SK-N-SH treated with all-trans-retinoic acid at 6 μM for 48 hours (cell line): Measurements from ENCODE around the gene ARHGAP45.

Experiments used
- ATAC-seq: fragments of 200-7000 bp; cut with Tn5 transposase; 3 replicates; pipeline ENCODE4 v1.9.1; 2020; ENCODE audit warnings: mild to moderate bottlenecking, moderate library complexity
- ESRRG ChIP-seq: fragments of 250-450 bp; sonication (Bioruptor Pico); IDR thresholded peaks from 2 replicates; pipeline ENCODE4 v1.6.1; 2021; ENCODE audit warnings: mild to moderate bottlenecking
- GLIS3 ChIP-seq: fragments of 250-450 bp; sonication (Bioruptor Pico); IDR thresholded peaks from 2 replicates; pipeline ENCODE4 v1.5.0; 2020; ENCODE audit warnings: mild to moderate bottlenecking, moderate library complexity
- ISL1 ChIP-seq: fragments of 250-450 bp; sonication (Bioruptor Pico); IDR thresholded peaks from 2 replicates; pipeline ENCODE4 v2.1.2; 2022; ENCODE audit warnings: mild to moderate bottlenecking, moderate library complexity
- OSR1 ChIP-seq: fragments of 250-450 bp; sonication (Bioruptor Pico); IDR thresholded peaks from 2 replicates; pipeline ENCODE4 v1.8.0; 2022; ENCODE audit warnings: moderate library complexity, mild to moderate bottlenecking, inconsistent platforms
- PPARA ChIP-seq: fragments of 250-450 bp; sonication (Bioruptor Pico); IDR thresholded peaks from 2 replicates; pipeline ENCODE4 v1.5.0; 2020; ENCODE audit warnings: mild to moderate bottlenecking, borderline replicate concordance
- RARB ChIP-seq: fragments of 250-450 bp; sonication (Bioruptor Pico); IDR thresholded peaks from 2 replicates; pipeline ENCODE4 v1.8.0; 2021; ENCODE audit warnings: mild to moderate bottlenecking, moderate library complexity
- TCF4 ChIP-seq: fragments of 250-450 bp; sonication (Bioruptor Pico); IDR thresholded peaks from 2 replicates; pipeline ENCODE4 v1.8.0; 2021; ENCODE audit warnings: mild to moderate bottlenecking, moderate library complexity, borderline replicate concordance
- TOX ChIP-seq: fragments of 250-450 bp; sonication (Bioruptor Pico); IDR thresholded peaks from 2 replicates; pipeline ENCODE4 v1.8.0; 2021; ENCODE audit warnings: mild to moderate bottlenecking, moderate library complexity, borderline replicate concordance
- ZC3H10 ChIP-seq: fragments of 250-450 bp; sonication (Bioruptor Pico); IDR thresholded peaks from 2 replicates; pipeline ENCODE4 v1.5.1; 2021; ENCODE audit warnings: mild to moderate bottlenecking, moderate library complexity
- ZFP3 ChIP-seq: fragments of 250-450 bp; sonication (Bioruptor Pico); IDR thresholded peaks from 2 replicates; pipeline ENCODE4 v1.5.0; 2020; ENCODE audit warnings: mild to moderate bottlenecking, moderate library complexity
- ZFP30 ChIP-seq: fragments of 450-650 bp; formaldehyde crosslinking; IDR thresholded peaks from 2 replicates; pipeline ENCODE4 v1.5.0; 2022; ENCODE audit warnings: mild to moderate bottlenecking, moderate library complexity
- ZNF565 ChIP-seq: fragments of 450-650 bp; formaldehyde crosslinking; conservative IDR thresholded peaks from 2 replicates; pipeline ENCODE4 v1.5.0; 2020; ENCODE audit warnings: low read depth, mild to moderate bottlenecking, moderate library complexity
- ZNF70 ChIP-seq: fragments of 450-650 bp; formaldehyde crosslinking; IDR thresholded peaks from 2 replicates; pipeline ENCODE4 v1.5.0; 2020; ENCODE audit warnings: mild to moderate bottlenecking, moderate library complexity
- ZNF8 ChIP-seq: fragments of 450-650 bp; formaldehyde crosslinking; IDR thresholded peaks from 2 replicates; pipeline ENCODE4 v1.5.0; 2020; ENCODE audit warnings: mild to moderate bottlenecking, moderate library complexity
- TF ChIP-seq, protein P1 (sequence below): fragments of 250-450 bp; sonication (Bioruptor Pico); IDR thresholded peaks from 2 replicates; pipeline ENCODE4 v1.8.0; 2020; ENCODE audit warnings: mild to moderate bottlenecking, moderate library complexity, borderline replicate concordance
- TF ChIP-seq, protein P2 (sequence below): fragments of 250-450 bp; sonication (Bioruptor Pico); IDR thresholded peaks from 2 replicates; pipeline ENCODE4 v1.5.1; 2020; ENCODE audit warnings: low read depth, mild to moderate bottlenecking, moderate library complexity
- TF ChIP-seq, protein P3 (sequence below): fragments of 250-450 bp; sonication (Bioruptor Pico); IDR thresholded peaks from 2 replicates; pipeline ENCODE4 v1.5.0; 2020; ENCODE audit warnings: mild to moderate bottlenecking, moderate library complexity
- TF ChIP-seq, protein P4 (sequence below): fragments of 250-450 bp; sonication (Bioruptor Pico); IDR thresholded peaks from 2 replicates; pipeline ENCODE4 v1.8.0; 2021; ENCODE audit warnings: low read depth, mild to moderate bottlenecking, moderate library complexity, borderline replicate concordance
- TF ChIP-seq, protein P5 (sequence below): fragments of 250-450 bp; sonication (Bioruptor Pico); IDR thresholded peaks from 2 replicates; pipeline ENCODE4 v1.5.1; 2021; ENCODE audit warnings: mild to moderate bottlenecking, moderate library complexity

The ARHGAP45 gene

DNA sequence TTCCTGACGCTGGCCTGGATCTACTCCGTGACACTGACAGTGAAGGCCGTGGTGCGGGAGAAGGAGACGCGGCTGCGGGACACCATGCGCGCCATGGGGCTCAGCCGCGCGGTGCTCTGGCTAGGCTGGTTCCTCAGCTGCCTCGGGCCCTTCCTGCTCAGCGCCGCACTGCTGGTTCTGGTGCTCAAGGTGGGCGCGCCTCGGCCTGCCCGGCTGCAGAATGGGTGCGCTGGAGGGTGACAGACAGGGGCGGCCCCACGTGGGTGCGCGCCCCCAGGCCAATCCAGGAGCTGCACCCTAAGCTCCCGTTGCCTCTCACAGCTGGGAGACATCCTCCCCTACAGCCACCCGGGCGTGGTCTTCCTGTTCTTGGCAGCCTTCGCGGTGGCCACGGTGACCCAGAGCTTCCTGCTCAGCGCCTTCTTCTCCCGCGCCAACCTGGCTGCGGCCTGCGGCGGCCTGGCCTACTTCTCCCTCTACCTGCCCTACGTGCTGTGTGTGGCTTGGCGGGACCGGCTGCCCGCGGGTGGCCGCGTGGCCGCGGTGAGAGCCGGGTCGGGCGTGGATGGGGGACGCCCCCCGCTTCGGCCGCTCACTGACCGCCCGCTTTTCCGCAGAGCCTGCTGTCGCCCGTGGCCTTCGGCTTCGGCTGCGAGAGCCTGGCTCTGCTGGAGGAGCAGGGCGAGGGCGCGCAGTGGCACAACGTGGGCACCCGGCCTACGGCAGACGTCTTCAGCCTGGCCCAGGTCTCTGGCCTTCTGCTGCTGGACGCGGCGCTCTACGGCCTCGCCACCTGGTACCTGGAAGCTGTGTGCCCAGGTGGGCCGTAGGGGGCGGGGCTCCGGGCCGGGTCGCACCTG is 19.9 kb upstream of the ARHGAP45 start:
- TF ChIP-seq ZNF8 (no peak), ZFP3 (no peak), ZFP30 (no peak), OSR1 (CRISPR knock-in tag) (no peak), ZC3H10 (CRISPR knock-in tag) (no peak), ISL1 (CRISPR knock-in tag) (no peak), ZNF565 (CRISPR knock-in tag) (no peak), TCF4 (CRISPR knock-in tag) (no peak), PPARA (CRISPR knock-in tag) (no peak)
- TF ChIP-seq, protein P1, sequence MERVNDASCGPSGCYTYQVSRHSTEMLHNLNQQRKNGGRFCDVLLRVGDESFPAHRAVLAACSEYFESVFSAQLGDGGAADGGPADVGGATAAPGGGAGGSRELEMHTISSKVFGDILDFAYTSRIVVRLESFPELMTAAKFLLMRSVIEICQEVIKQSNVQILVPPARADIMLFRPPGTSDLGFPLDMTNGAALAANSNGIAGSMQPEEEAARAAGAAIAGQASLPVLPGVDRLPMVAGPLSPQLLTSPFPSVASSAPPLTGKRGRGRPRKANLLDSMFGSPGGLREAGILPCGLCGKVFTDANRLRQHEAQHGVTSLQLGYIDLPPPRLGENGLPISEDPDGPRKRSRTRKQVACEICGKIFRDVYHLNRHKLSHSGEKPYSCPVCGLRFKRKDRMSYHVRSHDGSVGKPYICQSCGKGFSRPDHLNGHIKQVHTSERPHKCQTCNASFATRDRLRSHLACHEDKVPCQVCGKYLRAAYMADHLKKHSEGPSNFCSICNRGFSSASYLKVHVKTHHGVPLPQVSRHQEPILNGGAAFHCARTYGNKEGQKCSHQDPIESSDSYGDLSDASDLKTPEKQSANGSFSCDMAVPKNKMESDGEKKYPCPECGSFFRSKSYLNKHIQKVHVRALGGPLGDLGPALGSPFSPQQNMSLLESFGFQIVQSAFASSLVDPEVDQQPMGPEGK (CRISPR knock-in tag), result no peak
- TF ChIP-seq, protein P2, sequence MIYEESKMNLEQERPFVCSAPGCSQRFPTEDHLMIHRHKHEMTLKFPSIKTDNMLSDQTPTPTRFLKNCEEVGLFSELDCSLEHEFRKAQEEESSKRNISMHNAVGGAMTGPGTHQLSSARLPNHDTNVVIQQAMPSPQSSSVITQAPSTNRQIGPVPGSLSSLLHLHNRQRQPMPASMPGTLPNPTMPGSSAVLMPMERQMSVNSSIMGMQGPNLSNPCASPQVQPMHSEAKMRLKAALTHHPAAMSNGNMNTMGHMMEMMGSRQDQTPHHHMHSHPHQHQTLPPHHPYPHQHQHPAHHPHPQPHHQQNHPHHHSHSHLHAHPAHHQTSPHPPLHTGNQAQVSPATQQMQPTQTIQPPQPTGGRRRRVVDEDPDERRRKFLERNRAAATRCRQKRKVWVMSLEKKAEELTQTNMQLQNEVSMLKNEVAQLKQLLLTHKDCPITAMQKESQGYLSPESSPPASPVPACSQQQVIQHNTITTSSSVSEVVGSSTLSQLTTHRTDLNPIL, result no peak
- TF ChIP-seq, protein P3, sequence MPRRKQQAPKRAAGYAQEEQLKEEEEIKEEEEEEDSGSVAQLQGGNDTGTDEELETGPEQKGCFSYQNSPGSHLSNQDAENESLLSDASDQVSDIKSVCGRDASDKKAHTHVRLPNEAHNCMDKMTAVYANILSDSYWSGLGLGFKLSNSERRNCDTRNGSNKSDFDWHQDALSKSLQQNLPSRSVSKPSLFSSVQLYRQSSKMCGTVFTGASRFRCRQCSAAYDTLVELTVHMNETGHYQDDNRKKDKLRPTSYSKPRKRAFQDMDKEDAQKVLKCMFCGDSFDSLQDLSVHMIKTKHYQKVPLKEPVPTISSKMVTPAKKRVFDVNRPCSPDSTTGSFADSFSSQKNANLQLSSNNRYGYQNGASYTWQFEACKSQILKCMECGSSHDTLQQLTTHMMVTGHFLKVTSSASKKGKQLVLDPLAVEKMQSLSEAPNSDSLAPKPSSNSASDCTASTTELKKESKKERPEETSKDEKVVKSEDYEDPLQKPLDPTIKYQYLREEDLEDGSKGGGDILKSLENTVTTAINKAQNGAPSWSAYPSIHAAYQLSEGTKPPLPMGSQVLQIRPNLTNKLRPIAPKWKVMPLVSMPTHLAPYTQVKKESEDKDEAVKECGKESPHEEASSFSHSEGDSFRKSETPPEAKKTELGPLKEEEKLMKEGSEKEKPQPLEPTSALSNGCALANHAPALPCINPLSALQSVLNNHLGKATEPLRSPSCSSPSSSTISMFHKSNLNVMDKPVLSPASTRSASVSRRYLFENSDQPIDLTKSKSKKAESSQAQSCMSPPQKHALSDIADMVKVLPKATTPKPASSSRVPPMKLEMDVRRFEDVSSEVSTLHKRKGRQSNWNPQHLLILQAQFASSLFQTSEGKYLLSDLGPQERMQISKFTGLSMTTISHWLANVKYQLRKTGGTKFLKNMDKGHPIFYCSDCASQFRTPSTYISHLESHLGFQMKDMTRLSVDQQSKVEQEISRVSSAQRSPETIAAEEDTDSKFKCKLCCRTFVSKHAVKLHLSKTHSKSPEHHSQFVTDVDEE (CRISPR knock-in tag), result no peak
- TF ChIP-seq, protein P4, sequence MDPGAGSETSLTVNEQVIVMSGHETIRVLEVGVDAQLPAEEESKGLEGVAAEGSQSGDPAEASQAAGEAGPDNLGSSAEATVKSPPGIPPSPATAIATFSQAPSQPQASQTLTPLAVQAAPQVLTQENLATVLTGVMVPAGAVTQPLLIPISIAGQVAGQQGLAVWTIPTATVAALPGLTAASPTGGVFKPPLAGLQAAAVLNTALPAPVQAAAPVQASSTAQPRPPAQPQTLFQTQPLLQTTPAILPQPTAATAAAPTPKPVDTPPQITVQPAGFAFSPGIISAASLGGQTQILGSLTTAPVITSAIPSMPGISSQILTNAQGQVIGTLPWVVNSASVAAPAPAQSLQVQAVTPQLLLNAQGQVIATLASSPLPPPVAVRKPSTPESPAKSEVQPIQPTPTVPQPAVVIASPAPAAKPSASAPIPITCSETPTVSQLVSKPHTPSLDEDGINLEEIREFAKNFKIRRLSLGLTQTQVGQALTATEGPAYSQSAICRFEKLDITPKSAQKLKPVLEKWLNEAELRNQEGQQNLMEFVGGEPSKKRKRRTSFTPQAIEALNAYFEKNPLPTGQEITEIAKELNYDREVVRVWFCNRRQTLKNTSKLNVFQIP (CRISPR knock-in tag), result no peak
- TF ChIP-seq, all 23 proteins: peak for 0
- ATAC-seq, result no peak

DNA sequence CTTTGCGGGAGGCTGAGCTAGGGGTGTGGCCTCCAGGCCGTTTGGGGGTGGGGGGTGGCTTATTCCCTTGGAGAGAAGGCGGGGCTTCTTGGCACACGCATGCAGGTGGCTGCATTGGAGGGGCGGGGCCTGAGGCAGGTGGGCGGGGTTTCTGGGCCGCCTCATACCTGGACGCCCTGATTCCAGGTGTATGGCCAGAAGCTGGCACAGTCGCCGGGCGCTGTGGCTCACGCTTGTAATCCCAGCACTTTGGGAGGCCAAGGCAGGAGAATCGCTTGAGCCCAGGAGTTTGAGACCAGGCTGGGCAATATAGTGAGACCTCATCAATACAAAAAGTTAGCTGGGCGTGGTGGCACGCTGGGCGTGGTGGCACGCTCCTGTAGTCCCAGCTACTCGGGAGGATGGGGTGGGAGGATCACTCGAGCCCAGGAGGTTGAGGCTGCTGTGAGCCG is 19.2 kb upstream of the ARHGAP45 start:
- ATAC-seq, result no peak
- TF ChIP-seq TOX (CRISPR knock-in tag), result no peak
- TF ChIP-seq ESRRG (CRISPR knock-in tag), result no peak
- TF ChIP-seq ZNF70 (CRISPR knock-in tag), result no peak
- TF ChIP-seq ISL1 (CRISPR knock-in tag), result no peak
- no peak for TF ChIP-seq ZFP3
- no peak for TF ChIP-seq ZNF8
- TF ChIP-seq, protein P5, sequence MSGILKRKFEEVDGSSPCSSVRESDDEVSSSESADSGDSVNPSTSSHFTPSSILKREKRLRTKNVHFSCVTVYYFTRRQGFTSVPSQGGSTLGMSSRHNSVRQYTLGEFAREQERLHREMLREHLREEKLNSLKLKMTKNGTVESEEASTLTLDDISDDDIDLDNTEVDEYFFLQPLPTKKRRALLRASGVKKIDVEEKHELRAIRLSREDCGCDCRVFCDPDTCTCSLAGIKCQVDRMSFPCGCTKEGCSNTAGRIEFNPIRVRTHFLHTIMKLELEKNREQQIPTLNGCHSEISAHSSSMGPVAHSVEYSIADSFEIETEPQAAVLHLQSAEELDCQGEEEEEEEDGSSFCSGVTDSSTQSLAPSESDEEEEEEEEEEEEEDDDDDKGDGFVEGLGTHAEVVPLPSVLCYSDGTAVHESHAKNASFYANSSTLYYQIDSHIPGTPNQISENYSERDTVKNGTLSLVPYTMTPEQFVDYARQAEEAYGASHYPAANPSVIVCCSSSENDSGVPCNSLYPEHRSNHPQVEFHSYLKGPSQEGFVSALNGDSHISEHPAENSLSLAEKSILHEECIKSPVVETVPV, result no peak
- TF ChIP-seq, protein P4 (CRISPR knock-in tag), result no peak
- TF ChIP-seq GLIS3 (CRISPR knock-in tag), result no peak
- TF ChIP-seq RARB (CRISPR knock-in tag), result no peak
- TF ChIP-seq, protein P1 (CRISPR knock-in tag), result no peak
- TF ChIP-seq ZFP30, result no peak
